ENCODE results near the gene SMIM44.
"Not testable (repeated sequence)": the region's sequence is repeated elsewhere in the genome, so short reads cannot be mapped to it uniquely, and the experiment has no call there.

Gene SMIM44

GRCh38 chr19:3457528-3458228 is 25.6 kb downstream of the SMIM44 start:
- no peak for DNase-seq (ENCODE audit: low spot score)

GRCh38 chr19:3456925-3457527 is 26.2 kb downstream of the SMIM44 start:
- DNase-seq (ENCODE audit: low spot score) = no peak

GRCh38 chr19:3455960-3456601 is 27.2 kb downstream of the SMIM44 start:
- DNase-seq (ENCODE audit: low spot score) = no peak

- DNase-seq (ENCODE audit: low spot score) = no peak
Measured at GRCh38 chr19:3455393-3455955, 27.8 kb downstream of the SMIM44 start.

- DNase-seq (ENCODE audit: low spot score) = no peak
Measured at GRCh38 chr19:3454656-3455392, 28.4 kb downstream of the SMIM44 start.

- no peak for DNase-seq (ENCODE audit: low spot score)
Measured at GRCh38 chr19:3453840-3454239, 29.4 kb downstream of the SMIM44 start.

GRCh38 chr19:3452942-3453214 is 30.4 kb downstream of the SMIM44 start:
- DNase-seq (ENCODE audit: low spot score) = not testable (repeated sequence)

- no peak for DNase-seq (ENCODE audit: low spot score)
Measured at GRCh38 chr19:3452171-3452941, 30.9 kb downstream of the SMIM44 start.

- no peak for DNase-seq (ENCODE audit: low spot score)
Measured at GRCh38 chr19:3451451-3451866, 31.8 kb downstream of the SMIM44 start.

GRCh38 chr19:3450796-3451411 is 32.3 kb downstream of the SMIM44 start:
- peak; percentile 14 for DNase-seq (ENCODE audit: low spot score)

GRCh38 chr19:3448616-3449334 is 34.5 kb downstream of the SMIM44 start:
- DNase-seq (ENCODE audit: low spot score) = no peak

GRCh38 chr19:3446657-3447056 is 36.6 kb downstream of the SMIM44 start:
- not testable (repeated sequence) for DNase-seq (ENCODE audit: low spot score)

GRCh38 chr19:3444695-3445234 is 38.5 kb downstream of the SMIM44 start:
- DNase-seq (ENCODE audit: low spot score) = no peak

- DNase-seq (ENCODE audit: low spot score) = no peak
Measured at GRCh38 chr19:3443840-3444694, 39.2 kb downstream of the SMIM44 start.

GRCh38 chr19:3442487-3443071 is 40.7 kb downstream of the SMIM44 start:
- no peak for DNase-seq (ENCODE audit: low spot score)

GRCh38 chr19:3441986-3442329 is 41.3 kb downstream of the SMIM44 start:
- no peak for DNase-seq (ENCODE audit: low spot score)

- DNase-seq (ENCODE audit: low spot score) = no peak
Measured at GRCh38 chr19:3441089-3441985, 41.9 kb downstream of the SMIM44 start.

GRCh38 chr19:3440082-3440481 is 43.2 kb downstream of the SMIM44 start:
- DNase-seq (ENCODE audit: low spot score) = no peak

Data from SW480 (cell line).